ENCODE data around the gene PPP1R12B.
A peak's percentile ranks its signal among the peaks of the same experiment; 100 is the strongest.
"Not testable (repeated sequence)": the region's sequence is repeated elsewhere in the genome, so short reads cannot be mapped to it uniquely, and the experiment has no call there.

PPP1R12B gene

DNA sequence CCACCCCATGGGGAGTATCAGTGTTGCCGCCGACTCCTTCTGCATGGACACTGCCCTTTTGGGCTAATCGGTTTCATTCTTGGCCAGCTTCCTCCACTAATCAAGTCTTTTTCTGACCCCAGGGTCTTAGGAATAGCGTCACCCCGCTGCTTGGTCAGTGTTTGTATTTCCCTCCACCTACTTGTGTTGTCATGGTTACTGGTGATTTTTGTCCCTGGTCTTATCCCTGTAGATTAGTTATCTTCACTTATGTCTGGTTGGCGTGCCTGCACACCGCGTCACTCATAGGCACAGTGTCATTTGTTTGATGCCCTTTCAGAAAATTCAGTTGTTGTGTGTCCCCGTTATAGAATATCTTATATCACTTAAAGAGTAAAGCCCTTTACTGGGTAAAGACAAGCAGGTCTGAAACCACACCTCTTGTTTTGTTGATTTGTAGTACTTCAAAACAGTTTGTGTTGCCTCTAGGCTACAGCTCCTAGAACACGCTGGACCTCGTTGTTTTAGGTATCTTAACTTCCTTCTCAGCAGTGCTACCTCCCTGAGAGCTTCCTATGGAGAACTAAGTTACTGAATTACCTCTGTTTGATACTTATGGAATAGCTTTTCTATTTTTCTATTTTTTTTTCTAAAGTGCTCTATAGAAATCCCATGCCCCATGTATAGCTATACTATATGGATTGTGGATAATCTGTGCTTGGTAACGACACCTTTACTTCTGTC is 868 bp downstream of the PPP1R12B start:
- DNase-seq (ENCODE audit: low read depth), result peak; percentile 64

DNA sequence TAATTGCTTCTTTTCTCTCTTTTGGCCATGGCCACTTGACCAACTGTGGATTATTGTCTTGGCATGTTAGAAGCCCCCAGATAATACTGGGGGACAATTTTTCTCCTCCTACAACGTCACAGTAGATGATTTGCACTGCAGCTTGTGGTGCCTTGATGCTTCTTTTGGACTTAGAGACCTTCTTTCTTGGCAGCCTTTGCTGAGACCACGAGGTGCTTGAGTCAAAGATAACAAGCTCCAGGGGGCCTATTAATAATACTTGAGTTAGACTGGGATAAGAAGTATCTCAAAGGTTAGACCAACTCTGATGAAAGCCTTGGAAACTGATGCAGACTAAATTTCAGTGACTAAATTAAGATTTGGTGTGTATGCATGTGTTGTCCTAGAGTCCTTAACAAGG is 3.2 kb downstream of the PPP1R12B start:
- no peak for DNase-seq (ENCODE audit: low read depth)

DNA sequence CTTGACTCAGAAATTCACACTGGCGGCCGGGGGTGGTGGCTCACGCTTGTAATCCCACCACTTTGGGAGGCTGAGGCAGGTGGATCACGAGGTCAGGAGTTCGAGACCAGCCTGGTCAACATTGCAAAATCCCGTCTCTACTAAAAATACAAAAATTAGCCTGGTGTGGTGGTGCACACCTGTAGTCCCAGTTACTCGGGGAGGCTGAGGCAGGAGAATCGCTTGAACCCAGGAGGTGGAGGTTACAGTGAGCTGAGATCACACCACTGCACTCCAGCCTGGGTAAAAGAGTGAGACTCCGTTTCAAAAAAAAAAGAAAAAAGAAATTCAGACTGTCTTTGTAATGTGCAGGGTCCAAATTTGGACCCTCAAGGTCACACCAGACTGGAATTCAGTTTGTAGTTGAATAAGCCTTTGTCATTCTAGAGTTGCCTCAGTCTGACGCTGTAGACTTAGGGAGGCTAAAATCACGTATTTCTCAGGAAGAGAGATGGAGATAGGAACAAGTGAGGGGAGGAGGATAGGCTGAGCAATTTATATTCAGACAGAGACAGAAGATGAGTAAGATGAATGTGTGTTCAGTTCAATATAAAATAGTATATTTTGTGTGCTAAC is 4.2 kb downstream of the PPP1R12B start:
- DNase-seq (ENCODE audit: low read depth), result not testable (repeated sequence)

DNA sequence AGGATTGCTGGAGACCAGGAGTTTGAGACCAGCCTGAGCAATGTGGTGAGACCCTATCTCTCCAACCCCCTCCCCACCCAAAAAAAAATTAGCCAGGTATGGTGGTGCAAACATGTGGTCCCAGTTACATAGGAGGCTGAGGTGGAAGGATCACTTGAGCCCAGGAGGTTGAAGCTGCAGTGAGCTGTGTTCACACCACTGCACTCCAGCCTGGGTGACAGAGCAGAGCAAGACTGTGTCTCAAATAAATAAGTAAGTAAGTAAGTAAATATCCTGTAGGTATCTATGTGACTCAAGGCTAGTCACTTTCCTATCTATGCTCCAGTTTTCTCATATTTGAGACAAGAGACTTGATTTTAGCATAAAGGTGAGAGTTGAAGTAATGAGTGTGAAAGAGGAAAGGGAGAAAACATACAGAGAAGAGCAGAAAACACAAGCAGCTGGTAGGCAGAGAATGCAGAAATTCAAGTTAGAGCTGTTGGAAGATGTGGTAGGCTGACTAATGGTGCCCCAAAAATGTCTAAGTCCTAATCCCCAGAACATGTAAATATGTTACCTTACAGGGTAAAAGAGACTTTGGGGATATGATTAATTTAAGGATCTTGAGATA is 7.5 kb downstream of the PPP1R12B start:
- DNase-seq (ENCODE audit: low read depth), result no peak

DNA sequence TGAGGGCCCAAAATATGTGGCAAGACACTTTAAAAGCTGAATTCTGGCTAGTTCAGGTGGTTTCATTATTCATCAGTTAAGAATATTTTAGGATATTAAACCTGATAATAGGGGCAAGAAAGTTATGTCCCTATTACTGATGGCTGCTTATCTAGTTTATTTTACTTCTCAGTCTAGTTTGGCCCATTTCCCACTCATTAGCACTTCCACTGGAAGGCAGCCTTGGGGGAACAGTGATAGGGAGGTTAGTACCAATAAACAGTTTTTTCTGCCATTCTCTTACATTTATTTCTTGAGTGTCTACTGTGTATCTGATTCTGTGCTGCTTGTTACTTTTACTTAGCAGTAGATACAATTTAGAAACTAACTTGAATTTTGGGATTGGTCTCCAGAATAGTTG is 9.0 kb downstream of the PPP1R12B start:
- DNase-seq (ENCODE audit: low read depth), result no peak

DNA sequence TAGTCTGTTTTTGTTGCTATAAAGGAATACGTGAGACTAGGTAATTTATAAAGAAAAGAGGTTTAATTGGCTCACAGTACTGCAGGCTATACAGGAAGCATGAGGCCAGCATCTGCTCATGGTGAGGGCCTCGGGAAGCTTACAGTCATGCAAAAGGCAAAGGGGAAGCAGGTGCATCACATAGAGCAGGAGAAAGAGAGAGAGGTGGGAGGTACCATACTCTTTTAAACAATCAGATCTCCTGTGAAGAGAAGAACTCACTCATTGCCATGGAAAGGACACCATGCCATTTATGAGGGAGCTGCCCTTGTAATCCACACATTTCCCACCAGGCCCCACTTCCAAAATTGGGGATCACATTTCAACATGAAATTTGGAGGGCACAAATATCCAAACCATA is 12.7 kb downstream of the PPP1R12B start:
- no peak for DNase-seq (ENCODE audit: low read depth)

DNA sequence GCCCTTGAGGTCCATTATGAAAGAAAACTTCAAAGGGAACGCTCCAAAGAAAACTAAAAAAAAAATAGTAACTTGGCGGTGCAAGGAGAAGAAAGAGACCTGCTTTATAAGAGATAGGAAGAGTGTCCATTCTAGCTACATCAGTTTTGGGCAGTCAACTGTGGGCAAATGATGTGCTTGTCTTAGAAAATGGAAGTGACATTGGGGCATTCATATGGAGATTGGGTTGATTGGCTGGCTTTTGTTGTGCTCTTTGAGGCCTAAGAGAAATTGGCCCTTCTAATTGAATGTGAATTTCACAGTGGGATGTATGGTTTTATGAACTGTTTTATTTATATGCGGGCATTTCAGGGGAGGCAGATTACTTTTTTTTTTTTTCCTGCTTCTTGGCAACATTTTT is 13.2 kb downstream of the PPP1R12B start:
- DNase-seq (ENCODE audit: low read depth), result no peak

DNA sequence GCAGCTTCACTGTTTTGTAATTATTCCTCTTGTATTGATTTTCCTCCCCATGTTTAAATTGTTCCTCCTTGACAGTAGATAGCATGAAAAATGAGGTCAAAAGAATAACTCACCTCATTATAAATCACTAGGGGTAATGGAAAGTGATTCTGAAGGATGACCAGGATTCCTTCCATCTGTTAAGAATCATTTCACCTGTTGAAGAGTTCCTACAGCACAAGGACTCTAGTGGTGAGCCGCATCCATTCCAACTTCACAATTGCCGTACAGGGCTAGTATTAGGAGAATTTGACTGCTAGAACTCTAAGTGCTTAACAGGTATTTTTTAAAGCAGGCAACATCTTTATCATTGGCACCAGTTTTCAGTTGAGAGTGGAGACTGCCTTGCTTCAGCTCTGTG is 13.7 kb downstream of the PPP1R12B start:
- no peak for DNase-seq (ENCODE audit: low read depth)

DNA sequence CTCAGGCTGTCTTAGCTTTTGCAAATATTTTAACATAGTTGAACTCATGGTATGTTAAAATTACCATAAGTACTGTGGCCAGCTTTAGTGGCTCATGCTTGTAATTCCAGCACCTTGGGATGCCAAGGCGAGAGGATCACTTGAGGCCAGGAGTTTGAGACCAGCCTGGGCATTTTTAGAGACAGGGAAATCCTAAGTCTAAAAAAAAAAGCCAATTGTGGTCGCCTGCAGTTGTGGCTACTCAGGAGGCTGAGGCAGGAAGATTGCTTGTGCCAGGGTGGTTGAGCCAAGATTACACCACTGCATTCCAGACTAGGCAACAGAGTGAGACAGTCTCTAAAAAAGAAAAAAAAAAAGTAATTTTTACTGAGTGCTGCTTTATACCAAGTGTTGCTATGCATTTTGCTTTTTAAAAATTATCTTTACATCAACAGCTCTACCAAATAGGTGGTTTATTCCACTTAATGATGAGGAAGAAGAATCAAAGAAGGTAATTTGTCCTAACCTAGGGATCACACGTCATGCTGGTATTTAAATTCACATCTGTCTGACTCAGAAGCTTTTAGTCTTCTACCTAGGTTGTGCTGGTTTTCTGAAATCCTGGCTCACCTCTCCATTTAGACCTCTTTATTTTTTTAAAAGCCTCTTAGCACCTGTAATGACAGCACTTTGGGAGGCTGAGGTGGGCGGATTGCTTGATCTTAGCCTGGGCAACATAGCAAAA is 16.8 kb downstream of the PPP1R12B start:
- DNase-seq (ENCODE audit: low read depth), result peak; percentile 56

DNA sequence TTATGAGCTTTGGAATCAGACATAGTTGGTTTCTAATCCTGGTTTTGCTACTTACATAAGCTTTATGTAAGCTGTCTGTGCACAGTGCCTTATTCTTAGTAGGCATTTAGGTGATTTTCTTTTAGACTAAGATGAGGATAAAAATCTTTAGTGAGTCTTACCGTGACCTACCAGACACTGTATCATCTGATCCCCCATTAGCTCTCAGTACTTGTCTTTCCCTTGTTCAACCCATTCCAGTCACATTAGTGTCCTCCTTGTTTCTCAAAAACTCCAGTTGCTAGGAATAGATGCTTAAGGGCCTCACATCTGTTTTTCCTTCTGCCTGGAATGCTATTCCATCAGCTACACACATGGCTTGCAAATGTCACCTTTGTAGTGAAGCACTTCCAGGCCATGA is 18.8 kb downstream of the PPP1R12B start:
- DNase-seq (ENCODE audit: low read depth), result peak; percentile 62

DNA sequence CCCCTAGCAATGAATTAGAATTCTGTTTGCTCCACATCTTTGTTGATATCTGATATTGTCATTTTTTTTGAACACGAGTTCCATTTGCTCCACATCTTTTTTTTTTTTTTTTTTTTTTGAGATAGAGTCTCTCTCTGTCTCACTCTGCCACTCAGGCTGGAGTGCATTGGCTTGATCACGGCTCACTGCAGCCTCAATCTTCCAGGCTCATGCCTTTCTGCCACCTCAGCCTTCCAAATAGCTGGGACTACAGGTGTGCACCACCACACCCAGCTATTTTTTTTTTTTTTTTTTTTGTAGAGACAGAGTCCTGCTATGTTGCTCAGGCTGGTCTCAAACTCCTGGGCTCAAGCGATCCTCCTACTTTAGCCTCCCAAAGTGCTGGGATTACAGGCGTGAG is 22.4 kb downstream of the PPP1R12B start:
- not testable (repeated sequence) for DNase-seq (ENCODE audit: low read depth)

DNA sequence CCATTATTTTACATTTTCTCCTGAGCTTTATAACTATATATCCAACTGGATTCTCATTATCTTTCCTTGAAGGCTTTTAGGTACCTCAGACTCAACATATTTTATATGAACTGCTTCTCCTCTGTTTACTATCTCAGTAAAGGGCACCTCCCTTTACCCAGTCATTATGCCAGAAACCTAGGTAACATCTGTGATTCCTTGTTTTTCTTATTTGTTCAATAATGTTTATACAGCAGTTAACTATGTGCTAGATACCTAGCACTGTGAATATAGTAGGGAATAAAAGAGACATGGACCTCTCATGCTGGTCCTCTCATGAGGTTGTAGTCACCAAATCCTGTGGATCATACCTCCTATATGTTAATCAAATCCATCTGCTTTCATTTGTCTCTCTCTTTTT is 25.6 kb downstream of the PPP1R12B start:
- DNase-seq (ENCODE audit: low read depth), result no peak

DNA sequence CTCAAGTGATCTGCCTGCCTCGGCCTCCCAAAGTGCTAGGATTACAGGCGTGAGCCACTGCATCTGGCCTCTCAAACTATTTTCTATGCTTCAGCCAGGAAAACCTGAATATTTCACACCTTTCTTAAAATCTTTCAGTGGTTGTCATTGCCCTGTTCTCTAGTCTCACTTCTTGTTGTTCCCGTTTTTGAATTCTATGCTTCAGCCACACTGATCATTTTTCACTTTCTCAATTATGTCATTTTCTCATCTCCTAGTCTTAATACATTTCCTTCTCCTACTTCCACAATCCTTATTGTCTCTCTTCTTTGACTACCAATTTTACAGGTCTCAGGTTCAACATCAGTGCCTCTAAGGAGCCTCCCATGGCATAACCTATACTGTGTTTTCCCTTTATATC is 26.7 kb downstream of the PPP1R12B start:
- DNase-seq (ENCODE audit: low read depth), result not testable (repeated sequence)

DNA sequence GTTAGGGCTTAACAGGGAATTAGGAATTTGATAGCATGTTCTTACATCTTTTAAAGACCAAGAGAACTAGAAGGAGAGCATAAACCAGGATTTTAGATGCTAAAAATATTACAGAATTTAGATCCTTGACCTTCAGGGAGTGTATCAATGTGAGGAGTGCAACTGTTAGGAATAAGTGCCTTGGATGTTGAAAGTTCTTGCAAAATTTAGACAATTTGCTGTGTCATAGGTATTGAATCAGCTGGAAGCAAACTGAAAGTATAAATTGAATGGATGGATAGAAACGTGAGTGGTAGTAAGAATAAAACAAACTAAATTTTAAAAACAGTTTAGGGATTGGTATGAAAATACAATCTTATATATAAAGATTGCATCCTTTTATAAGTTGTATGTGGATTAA is 27.7 kb downstream of the PPP1R12B start:
- DNase-seq (ENCODE audit: low read depth), result peak; percentile 11

DNA sequence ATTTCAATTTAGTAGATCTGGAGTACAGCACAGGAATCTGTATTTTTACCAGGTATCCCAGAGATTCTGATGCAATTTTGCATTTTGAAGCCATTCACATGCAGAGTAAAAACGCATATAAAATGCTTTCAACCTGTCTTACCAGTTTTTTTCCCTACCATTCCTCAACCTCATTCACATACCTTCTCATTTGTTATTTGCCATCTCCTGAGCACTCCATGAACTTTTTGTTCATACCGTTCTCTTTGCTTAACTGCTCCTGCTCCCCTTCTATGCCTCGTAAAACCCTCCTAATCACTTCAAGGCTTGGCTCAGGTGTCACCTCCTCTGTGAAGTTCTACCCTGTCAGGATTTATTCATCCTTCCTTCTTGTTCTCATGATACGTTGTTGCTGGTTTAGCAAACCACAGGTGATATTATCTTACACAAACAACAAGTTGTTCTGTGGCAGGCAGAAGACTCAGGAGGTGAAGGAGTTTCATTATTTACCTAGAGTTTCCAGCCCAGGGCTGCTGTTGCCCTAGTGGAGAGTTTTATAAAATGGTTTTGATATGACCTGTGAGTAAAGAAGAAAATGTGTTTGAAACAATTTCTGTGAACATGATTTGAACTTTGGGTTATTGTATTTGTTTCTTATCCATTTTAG is 31.5 kb downstream of the PPP1R12B start:
- not testable (repeated sequence) for DNase-seq (ENCODE audit: low read depth)

DNA sequence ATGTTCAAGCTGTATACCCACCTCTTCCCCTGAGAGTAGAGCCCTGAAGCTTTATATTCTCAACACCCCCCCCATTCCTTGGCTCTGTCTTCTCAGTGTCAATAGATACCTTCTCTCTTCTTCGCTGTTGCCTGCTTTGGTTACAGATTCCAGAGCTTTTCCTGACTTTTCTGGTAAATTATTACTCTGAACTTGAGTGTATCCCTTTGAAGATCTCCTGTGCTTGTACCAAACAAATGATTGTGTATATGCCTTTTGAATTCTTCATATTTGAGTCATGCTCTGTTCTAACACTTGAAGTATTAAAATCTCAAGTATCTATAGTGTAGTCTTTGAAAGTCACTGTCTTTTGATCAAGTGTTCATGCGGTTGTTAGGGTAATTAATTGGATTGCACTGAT is 32.0 kb downstream of the PPP1R12B start:
- DNase-seq (ENCODE audit: low read depth), result peak; percentile 6

DNA sequence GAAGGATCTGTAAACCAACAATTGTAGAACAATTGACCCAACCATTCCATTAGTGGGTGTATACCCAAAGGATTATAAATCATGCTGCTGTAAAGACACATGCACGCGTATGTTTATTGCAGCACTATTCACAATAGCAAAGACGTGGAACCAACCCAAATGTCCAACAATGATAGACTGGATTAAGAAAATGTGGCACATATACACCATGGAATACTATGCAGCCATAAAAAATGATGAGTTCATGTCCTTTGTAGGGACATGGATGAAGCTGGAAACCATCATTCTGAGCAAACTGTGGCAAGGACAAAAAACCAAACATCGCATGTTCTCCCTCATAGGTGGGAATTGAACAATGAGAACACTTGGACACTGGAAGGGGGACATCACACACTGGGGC is 33.4 kb downstream of the PPP1R12B start:
- not testable (repeated sequence) for DNase-seq (ENCODE audit: low read depth)

DNA sequence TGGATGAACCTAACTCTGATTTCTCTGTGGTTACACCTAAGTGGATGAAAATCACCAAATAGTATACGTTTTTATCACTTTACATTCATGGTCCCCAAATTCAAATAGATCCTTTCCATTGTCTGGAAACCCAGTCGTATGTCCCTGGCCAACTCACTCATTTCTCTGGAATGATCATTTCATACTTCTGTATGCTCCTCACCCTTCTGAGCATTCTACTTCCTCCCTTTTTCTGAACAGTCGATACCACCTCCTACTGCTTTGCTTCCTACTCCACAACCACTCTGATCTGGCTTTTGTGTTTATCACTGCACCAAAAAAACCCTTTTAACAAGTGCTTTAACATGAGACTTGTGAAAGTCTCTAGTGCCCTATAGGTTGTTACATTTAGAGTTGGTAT is 47.3 kb downstream of the PPP1R12B start:
- peak; percentile 67 for DNase-seq (ENCODE audit: low read depth)

DNA sequence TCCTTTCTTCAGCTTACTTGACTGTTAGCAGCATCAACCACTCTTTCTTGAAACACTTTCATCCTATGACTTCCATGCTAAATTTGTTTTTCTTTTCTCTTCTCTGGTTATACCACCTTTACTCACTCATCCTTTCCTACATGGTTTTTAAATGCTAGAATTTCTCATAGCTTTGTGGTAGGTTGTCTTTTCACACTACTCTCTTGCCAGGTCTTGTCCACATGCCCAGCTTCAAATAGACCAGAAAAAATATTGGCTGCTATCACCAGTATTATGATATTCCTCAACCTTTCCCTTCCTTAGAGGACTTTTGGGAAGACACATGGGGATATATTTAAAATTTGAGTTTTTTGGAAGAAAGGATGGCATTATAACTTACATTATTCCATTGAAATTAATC is 48.8 kb downstream of the PPP1R12B start:
- no peak for DNase-seq (ENCODE audit: low read depth)

DNA sequence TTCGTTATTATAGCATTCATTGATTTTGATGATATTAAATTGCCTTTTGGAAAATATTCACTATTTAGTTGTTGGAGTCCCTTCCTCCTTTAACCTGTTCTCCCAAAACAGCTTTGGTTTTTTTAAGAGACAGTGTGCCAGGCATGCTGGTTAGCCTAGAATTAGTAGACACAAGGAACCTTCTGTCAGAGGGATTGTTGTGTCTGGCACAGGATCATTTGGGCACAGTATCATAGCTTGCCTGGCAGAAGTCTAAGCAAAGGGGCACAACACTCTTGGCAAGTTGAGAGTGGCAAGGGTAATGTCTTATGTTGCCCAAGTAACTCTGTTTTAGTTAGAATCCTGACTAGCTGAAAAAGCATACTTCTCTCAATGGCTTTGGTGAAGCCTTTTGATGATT is 49.9 kb downstream of the PPP1R12B start:
- DNase-seq (ENCODE audit: low read depth), result not testable (repeated sequence)

DNA sequence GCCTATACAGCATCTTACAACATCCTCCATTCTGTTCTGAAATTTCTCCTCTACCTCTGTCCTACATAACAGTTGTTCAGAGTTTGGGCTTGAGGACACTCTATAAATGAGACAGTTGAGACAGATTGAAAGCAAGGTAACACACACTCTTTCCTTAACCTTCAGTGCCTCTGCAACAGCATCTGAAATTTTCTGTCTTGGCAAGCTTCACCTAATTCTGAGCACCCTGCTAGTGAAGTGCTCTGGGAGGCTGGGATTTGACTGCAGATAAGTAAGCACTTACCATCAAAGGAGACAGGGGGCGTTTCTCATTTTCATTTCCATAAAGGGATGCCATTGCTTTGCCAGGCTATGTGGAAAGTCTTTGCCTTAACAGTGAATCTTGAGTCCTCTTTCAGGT is 53.3 kb downstream of the PPP1R12B start:
- not testable (repeated sequence) for DNase-seq (ENCODE audit: low read depth)

DNA sequence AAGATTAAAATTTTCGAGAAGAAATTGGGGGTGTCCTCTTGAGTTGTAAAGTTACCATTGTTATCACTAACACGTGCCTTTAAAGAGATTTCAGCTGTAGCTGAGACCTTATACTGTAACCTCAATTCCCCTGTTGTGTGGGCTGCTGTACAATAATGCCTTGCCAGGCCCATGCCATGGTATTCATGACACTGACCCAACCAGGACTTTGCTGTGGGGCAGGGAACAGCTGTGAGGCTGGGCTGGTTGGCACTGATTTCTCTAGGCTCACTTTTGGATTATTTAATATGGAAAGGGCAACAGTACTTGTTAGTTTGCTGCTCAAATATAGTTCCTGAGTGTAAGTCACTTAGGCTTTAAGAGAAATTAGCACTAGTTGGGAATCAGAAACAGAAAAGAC is 54.9 kb downstream of the PPP1R12B start:
- DNase-seq (ENCODE audit: low read depth), result not testable (repeated sequence)
